NCI-H524 treated with DMSO at 0.1 percent for 48 hours (cell line): ENCODE results near the gene TFAP2A.

Experiments
- DNase-seq: peaks from one replicate; lab custom pipeline; 2025; lab: John Stamatoyannopoulos, UW

The TFAP2A gene

GRCh38 chr6:10382728-10383330 lies 32.0 kb downstream of the TFAP2A start:
- DNase-seq = no peak

DNA sequence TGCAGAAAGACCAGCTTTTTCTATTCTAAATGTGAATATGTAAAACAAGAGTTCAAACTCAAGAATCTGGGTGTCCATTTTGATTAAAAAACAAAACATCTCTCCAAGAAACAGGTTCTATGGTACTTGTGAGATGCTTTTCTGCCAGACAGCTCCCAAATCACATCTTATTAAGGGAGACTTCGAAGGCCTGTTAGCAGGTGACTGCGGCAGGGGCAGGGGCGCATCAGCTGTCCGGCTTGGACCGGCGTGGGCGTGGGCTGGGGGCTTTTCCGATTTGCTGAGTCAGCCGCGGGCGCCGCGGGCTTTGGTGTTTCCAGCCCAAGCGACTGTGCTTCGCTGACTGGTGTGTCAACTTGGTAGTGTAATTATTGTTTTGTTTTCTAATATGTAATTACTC lies 32.6 kb downstream of the TFAP2A start:
- DNase-seq = no peak

DNA sequence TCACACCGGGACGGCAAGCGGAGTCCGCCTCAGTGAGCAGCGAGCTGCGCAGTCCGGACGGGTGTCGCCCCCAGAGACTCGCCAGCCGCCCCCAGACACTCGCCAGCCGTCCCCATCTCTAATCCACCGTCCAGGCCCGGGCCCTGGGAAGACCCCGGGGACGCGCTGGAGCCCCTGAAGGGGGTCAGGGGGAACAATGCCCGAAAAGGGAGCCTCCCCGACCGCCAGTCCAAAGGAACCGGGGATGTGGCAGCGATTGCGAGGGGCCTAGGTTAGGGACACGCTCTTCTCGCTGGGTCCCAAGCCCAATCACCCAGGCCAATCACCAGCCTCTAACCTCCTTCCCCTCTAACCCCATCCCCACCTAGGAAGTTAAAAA lies 33.1 kb downstream of the TFAP2A start:
- DNase-seq = no peak

GRCh38 chr6:10381133-10381829 lies 33.6 kb downstream of the TFAP2A start:
- DNase-seq = peak; percentile 2

DNA sequence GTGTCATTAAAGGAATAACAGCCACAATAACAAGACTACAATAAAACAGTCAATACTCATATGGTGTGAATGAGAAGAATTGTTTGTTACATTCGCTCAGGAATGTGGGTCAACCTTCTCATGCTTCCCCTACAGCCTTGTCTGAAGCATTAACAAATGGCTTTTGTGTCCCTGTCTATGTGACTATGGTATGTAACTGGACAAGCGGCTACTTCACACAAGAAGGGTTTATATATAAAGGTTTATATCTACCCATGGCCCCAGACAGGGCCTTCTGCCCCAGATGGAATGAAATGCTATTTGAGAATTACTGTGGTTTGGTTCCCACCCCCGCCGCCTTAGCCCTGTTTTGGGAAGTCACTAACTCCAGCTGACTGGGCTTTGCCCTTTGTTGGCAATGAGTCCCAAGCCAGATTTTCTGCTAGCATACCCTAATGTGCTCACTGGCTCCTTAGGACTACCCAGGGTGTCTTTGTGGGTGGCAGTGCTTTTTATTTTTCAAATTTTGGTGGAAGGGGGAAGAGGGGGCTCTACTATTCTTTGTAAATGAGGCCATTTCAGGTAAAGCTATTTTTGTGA lies 39.4 kb downstream of the TFAP2A start:
- DNase-seq = no peak

DNA sequence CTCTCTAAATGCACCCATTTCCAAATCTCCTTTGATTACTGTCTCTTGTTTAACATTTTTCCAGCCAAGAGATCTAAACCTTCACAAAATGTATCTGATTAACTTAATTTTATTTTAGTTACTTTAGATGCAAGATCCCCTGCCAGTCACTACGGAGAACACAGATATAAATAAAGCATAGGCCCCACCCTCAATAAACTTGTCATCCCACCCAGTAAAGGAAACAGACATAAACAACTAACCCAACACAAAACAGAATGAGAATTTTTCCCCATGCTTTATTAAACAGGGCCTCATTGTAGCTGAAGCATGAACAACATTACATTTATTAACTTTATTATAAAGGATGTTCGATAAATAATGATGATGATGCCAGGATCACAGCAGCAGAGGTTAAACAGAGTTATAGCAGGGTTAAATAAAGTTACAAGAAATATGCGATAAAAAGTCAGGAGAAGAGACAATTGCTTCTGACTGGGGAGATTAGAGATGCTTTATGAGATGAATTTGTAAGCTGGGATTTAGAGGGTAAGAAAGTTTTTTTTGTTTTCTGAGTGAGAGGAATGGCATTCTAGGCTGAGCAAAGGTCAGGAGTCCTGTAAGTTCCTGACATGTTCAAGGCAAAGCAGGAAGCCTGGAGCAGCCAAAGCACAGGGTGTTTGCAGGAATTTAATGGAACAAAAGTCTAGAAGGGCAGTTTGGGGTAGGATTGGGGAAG lies 41.1 kb downstream of the TFAP2A start:
- no peak for DNase-seq

- no peak for DNase-seq
These were observed 45.0 kb downstream of the TFAP2A start for GRCh38 chr6:10369896-10370295.

- DNase-seq = no peak
These were observed 46.0 kb downstream of the TFAP2A start for GRCh38 chr6:10368861-10369260.

DNA sequence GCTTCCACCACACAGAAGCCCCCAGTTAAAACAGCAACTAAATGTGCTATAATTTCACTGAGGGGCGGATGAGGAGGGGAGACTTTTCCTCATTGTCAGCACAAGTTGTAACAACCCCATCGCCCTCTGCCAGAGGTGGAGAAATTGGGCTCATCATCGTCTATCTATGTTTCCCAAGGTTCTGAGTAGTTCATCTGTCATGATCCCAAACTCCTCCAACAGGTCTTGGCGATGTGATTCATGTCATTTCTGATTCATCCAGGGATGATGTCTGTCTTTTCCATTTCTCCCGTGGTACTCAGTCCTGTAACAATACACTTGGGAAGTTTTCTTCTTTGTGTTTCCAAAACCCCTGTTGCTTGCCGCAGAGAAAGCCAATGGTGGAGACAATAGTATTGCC lies 51.0 kb downstream of the TFAP2A start:
- no peak for DNase-seq

DNA sequence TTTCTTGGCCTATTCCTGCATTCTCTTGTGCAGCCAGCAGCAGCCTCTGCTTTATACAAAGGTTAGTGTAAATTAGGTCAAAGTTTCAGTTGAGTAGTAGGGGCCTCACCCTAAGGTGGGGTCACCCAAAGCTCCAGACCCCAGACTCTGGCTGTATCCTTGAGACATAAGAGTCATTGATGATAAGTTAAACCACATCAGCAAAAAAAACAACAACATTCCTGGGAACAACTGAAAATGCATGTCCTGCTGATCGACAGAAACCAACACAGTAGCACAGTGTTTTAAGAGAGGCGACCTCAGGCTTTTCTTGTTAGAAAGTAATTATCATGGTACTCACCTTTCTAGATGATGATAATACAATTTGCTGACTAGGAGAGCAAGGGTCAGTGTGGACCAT lies 52.6 kb downstream of the TFAP2A start:
- DNase-seq = no peak

GRCh38 chr6:10361428-10361827 lies 53.4 kb downstream of the TFAP2A start:
- DNase-seq = no peak

DNA sequence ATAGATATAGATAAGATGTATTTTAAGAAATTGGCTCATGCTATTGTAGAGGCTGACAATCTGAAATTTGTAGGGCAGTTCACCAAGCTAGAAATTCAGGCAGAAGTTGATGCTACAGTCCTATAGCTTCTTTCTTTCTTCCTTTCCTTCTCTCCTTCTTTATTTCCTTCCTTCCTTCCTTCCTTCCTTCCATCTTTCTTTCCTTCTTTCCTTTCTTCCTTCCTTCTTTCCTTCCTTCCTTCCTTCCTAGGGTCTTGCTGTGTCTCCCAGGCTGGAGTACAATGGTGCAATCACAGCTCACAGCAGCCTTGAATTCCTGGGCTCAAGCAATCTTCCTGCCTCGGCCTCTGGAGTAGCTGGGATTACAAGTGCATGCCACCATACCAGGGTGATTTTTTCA lies 55.3 kb downstream of the TFAP2A start:
- DNase-seq = no peak

DNA sequence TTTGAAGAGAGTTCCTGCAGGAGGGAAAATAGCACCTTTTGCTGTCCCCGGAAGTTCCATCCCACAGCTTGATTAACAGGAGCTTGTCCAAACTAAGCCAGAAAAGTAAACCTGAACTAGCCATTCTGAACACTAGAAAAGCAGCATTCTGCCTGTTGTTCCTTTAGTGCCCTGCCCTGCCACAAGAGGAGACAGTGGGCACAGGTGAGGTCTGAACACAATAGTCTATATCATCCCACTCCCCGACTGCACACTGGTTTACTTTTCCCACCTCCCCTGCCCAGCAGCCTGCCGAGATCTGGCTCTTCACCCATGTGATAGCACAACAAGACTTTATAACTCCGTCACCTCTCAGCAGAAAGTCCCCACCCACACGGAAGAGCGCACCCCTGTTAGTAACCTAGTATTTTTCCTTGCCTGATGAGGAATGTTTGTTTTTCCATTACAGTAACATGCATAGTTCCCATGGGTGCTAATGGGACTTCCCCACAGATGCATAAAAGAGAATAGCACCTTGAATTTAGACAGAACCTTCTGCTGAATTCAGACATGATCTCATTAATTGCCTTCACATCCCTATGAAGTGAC lies 59.7 kb downstream of the TFAP2A start:
- no peak for DNase-seq

DNA sequence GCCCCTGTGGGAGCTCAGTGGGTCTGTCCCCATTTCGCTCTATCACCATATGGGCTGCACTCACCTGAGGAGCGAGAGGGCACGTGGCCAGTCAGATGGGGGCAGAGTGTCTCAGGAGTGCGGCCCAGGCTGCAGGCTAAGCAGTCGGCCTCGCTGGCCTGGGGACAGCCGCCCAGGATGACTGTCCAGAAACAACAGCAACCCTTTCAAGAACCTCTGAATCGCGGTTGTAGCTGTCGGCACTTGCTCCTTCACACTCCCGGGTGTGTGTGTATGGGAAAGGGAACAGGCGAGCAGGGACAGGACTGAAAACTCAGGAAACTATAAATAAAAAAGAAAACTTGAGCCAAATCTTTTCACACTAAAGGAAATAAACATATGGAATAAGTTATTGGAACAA lies 63.1 kb downstream of the TFAP2A start:
- no peak for DNase-seq

DNA sequence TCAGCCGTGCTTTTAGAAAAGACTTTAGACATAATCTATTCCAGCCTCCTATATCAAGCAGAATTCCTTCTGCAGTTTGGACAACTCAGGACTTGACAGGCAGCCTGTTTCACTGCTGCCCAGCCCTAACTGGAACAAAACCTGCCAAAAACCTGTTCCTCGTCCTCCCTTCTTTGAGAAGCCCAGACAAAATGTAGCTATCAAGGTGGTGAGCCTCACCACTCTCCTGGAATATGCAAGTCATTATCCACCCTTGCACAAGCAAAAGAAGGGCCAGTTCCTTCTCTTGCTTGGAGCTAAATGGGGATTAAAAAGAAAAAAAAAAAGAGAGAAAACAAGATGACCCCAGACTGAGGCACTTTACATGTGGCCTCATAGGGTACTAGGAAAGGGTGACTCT lies 64.2 kb downstream of the TFAP2A start:
- no peak for DNase-seq

DNA sequence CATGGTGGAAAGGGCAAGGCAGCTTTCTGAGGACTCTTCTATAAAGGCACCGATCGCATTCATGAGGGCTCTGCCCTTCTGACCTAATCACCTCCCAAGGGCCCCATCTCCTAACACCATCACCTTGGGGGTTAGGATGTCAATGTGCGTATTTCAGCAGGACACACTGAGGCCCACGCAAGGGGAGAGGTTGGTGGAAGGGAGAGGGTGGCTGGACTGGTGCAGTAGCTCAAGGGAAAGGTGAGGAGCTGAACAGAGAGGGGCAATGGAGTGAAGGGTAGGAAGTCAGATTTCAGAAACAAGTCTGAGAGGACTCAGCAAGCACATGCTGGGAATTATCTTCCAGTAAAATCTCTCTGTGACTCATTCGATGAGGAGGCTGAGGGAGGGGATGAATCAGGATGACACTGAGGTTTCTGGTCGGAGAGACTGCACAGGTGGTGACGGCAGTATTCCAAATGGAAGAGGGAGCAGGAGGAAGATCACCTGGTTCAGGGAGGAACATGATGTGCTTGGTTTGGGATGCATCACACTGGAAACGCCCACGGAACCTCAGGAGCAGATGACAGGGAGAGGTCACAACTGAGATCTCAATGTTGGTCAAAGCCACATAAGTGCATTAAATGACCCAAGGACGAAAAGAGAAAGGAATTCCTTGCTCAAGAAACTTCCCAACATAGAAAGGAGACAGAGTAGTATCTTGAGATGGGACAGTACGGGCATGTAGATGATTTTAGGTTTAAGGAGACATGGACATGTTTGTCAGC lies 67.1 kb downstream of the TFAP2A start:
- DNase-seq = no peak
